Thymus (tissue), 11 donors: ENCODE data around the gene ICA1. TPM values are rescaled to one million over a fixed set of nuclear protein-coding genes. Genes with fewer than 3 reads are reported as not detected.

Experiments
- DNase-seq, 9 donors: peaks; one replicate each; pipeline ENCODE4 v3.0.0-alpha.2; 2013; ENCODE audit warnings: low spot score in 9 of 9, low read depth in 6 of 9, missing footprints in 1 of 9
- H3K27ac ChIP-seq, 2 donors: one replicate each; pipeline ENCODE4 v1.5.1; 2013; ENCODE audit warnings: control low read depth in 1 of 2, low read depth in 1 of 2, low read length in 1 of 2, mild to moderate bottlenecking in 1 of 2, moderate library complexity in 1 of 2
- H3K27me3 ChIP-seq, 2 donors: one replicate each; pipeline ENCODE4 v1.5.1; 2013; ENCODE audit warnings: low read length in 1 of 2; ENCODE audit not compliant: control insufficient read depth in 2 of 2, insufficient read depth in 1 of 2
- H3K36me3 ChIP-seq, 2 donors: one replicate each; pipeline ENCODE4 v1.5.1; 2013; ENCODE audit warnings: low read length in 1 of 2, mild to moderate bottlenecking in 1 of 2, moderate library complexity in 1 of 2; ENCODE audit not compliant: control insufficient read depth in 2 of 2, insufficient read depth in 2 of 2
- H3K4me1 ChIP-seq, 2 donors: one replicate each; pipeline ENCODE4 v1.5.1; 2013; ENCODE audit warnings: low read length in 2 of 2; ENCODE audit not compliant: control insufficient read depth in 2 of 2, insufficient read depth in 2 of 2
- H3K4me3 ChIP-seq, 2 donors: one replicate each; pipeline ENCODE4 v1.5.1; 2013; ENCODE audit warnings: low read length in 2 of 2, control low read depth in 1 of 2, mild to moderate bottlenecking in 1 of 2
- H3K9me3 ChIP-seq, 2 donors: one replicate each; pipeline ENCODE4 v1.5.1; 2013; ENCODE audit warnings: low read length in 1 of 2, mild to moderate bottlenecking in 1 of 2; ENCODE audit not compliant: control insufficient read depth in 2 of 2, insufficient read depth in 1 of 2
- WGBS: extraction: QIAGEN DNeasy Blood & Tissue Kit; methylation state at CpG from one replicate; pipeline ENCODE4 v1.1.7; 2013; 5-methylcytosine and 5-hydroxymethylcytosine counted together
- polyA plus RNA-seq: library from polyadenylated mRNA; stranded (reverse); fragments of 200-250 nt; gene quantifications from one replicate; pipeline ENCODE4 v1.2.3, GENCODE V29; 2013
- total RNA-seq: library from RNA; stranded (reverse); fragments of 120-200 nt; gene quantifications from one replicate; pipeline ENCODE4 v1.2.4, GENCODE V29; 2013
- donor health status: healthy.

Gene ICA1
- total and polyA plus RNA-seq, 2 donors: 6.3 to 18.5 TPM

GRCh38 chr7:8141070-8141469 is 120.9 kb downstream of the ICA1 start:
- peaks cover 3 to 6% of the 10 kb centered on the region in 2 donors for H3K4me1 ChIP-seq
- no peaks in the 10 kb centered on the region for H3K27me3 ChIP-seq
- no peak for DNase-seq
- no peaks in the 10 kb centered on the region for H3K9me3 ChIP-seq
- 97% methylated on average over 4 of the region's 4 CpGs for WGBS
- H3K36me3 ChIP-seq: no peaks in the 10 kb centered on the region
- H3K4me3 ChIP-seq: no peak overlapping the region
- H3K27ac ChIP-seq: no peak overlapping the region

- WGBS: 98% methylated on average over 12 of the region's 12 CpGs
- H3K4me1 ChIP-seq: peaks cover 28 to 33% of the 10 kb centered on the region in 2 donors
- H3K36me3 ChIP-seq: no peaks in the 10 kb centered on the region
- H3K27ac ChIP-seq: no peak overlapping the region
- DNase-seq: no peak
- H3K4me3 ChIP-seq: no peak overlapping the region
- no peaks in the 10 kb centered on the region for H3K9me3 ChIP-seq
- no peaks in the 10 kb centered on the region for H3K27me3 ChIP-seq
Observed at GRCh38 chr7:8136051-8136730, 125.8 kb downstream of the ICA1 start.

- no peaks in the 10 kb centered on the region for H3K36me3 ChIP-seq
- WGBS: 98% methylated on average over 3 of the region's 3 CpGs
- no peak overlapping the region for H3K27ac ChIP-seq
- no peaks in the 10 kb centered on the region for H3K27me3 ChIP-seq
- no peak overlapping the region for H3K4me3 ChIP-seq
- H3K4me1 ChIP-seq: peaks cover 28 to 38% of the 10 kb centered on the region in 2 donors
- no peaks in the 10 kb centered on the region for H3K9me3 ChIP-seq
- no peak for DNase-seq
Observed at GRCh38 chr7:8135417-8135816, 126.5 kb downstream of the ICA1 start.

DNA sequence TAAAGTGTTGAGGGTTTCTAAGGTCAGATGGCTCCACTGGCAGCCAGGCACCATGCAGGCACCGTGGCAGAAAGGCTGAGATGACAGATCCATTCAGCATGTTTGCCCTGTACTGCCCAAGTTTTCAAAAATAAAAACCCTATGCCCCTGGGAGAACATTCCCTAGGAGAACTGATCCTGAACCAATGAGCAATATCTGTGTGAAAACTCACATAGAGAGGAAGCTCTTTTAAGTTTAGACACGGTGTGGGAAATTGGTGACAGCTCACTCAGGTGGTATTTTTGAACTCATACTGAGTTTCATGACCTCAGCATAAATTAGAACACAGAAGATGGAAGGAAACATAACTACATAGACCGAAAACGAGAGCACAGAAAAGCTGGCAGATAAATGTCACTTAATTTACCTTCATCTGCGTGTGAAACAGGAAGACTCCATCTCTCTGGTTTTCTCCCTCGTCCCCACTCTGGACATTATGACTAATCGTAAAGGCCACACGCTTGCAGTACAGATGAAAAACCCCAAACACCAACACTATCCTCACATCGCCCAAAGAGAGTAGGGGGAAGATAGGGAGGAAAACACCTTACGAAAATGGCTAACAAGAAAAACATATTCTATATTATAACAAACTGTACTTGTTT is 127.8 kb downstream of the ICA1 start:
- Histone ChIP-seq H3K36me3 (no peaks in the 10 kb centered on the region), H3K27ac (peak overlapping the region; percentile 58 to 77)
- 62% methylated on average over 10 of the region's 10 CpGs for WGBS

GRCh38 chr7:8133188-8133848 is 128.6 kb downstream of the ICA1 start:
- Histone ChIP-seq H3K27ac (peak overlapping the region in 1 of 2 donors; percentile 77), H3K4me1 (peaks cover 28 to 43% of the 10 kb centered on the region in 2 donors), H3K4me3 (no peak overlapping the region), H3K9me3 (no peaks in the 10 kb centered on the region), H3K27me3 (no peaks in the 10 kb centered on the region), H3K36me3 (no peaks in the 10 kb centered on the region)
- DNase-seq: no peak
- WGBS: 98% methylated on average over 2 of the region's 2 CpGs

More for the DNA sequence above, 127.8 kb downstream of the ICA1 start:
- H3K4me1 ChIP-seq: peaks cover 28 to 38% of the 10 kb centered on the region in 2 donors
- no peaks in the 10 kb centered on the region for H3K9me3 ChIP-seq
- peak in 5 of 9 donors; percentile 45 to 82 (median 55) for DNase-seq
- H3K4me3 ChIP-seq: no peak overlapping the region
- H3K27me3 ChIP-seq: no peaks in the 10 kb centered on the region

GRCh38 chr7:8131694-8132605 is 130.0 kb downstream of the ICA1 start:
- 43% methylated on average over 5 of the region's 5 CpGs for WGBS
- H3K9me3 ChIP-seq: no peaks in the 10 kb centered on the region
- no peaks in the 10 kb centered on the region for H3K27me3 ChIP-seq
- DNase-seq: peak; percentile 59 to 91 (median 76)
- peak overlapping the region; percentile 90 to 95 for H3K27ac ChIP-seq
- peak overlapping the region in 1 of 2 donors; percentile 28 for H3K4me3 ChIP-seq
- H3K4me1 ChIP-seq: peaks cover 28 to 50% of the 10 kb centered on the region in 2 donors
- H3K36me3 ChIP-seq: no peaks in the 10 kb centered on the region

GRCh38 chr7:8130663-8131062 is 131.3 kb downstream of the ICA1 start:
- no peaks in the 10 kb centered on the region for H3K27me3 ChIP-seq
- H3K27ac ChIP-seq: no peak overlapping the region
- WGBS: 96% methylated on average over 1 of the region's 1 CpG
- H3K9me3 ChIP-seq: no peaks in the 10 kb centered on the region
- H3K4me1 ChIP-seq: peaks cover 40 to 62% of the 10 kb centered on the region in 2 donors
- DNase-seq: no peak
- no peaks in the 10 kb centered on the region for H3K36me3 ChIP-seq
- no peak overlapping the region for H3K4me3 ChIP-seq

DNA sequence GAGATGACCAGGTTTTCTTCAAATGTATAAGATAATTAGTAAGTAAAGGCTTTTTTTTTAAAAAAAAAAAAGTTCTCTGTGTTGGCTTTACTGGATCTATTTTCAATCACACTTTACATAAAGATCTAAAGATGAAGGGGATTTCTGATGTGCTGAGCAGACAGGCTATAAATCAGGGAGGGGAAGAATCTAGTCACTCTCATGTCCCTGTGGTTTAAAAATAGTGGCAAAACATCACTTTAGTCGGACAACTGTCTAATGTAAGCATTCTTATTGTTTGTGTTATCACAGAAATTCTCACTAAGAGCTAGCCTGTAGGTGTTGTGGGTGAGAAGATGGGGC is 132.7 kb downstream of the ICA1 start:
- Histone ChIP-seq H3K4me3 (no peak overlapping the region), H3K4me1 (peaks cover 44 to 73% of the 10 kb centered on the region in 2 donors), H3K27me3 (no peaks in the 10 kb centered on the region), H3K27ac (no peak overlapping the region), H3K9me3 (no peaks in the 10 kb centered on the region), H3K36me3 (no peaks in the 10 kb centered on the region)
- DNase-seq: peak in 1 of 9 donors; percentile 26
- whole genome bisulfite sequencing: 50% methylated on average over 1 of the region's 1 CpG
